GM18519 (cell line): ENCODE results near the gene PPP1R14C.
"Not testable (repeated sequence)": the region's sequence is repeated elsewhere in the genome, so short reads cannot be mapped to it uniquely, and the experiment has no call there.

Source experiments
- ATAC-seq: cut with Tn5 transposase; IDR thresholded peaks from one replicate; pipeline ENCODE4 v1.9.1; 2021; ENCODE audit warnings: mild to moderate bottlenecking, moderate library complexity; ENCODE audit not compliant: unreplicated experiment, low FRiP score

Gene PPP1R14C

GRCh38 chr6:150187433-150187832, 44.6 kb downstream of the PPP1R14C start:
- ATAC-seq: not testable (repeated sequence)

- ATAC-seq: no peak
Observed at GRCh38 chr6:150189122-150189521, 46.3 kb downstream of the PPP1R14C start.

GRCh38 chr6:150191809-150192208, 49.0 kb downstream of the PPP1R14C start:
- ATAC-seq: no peak

GRCh38 chr6:150194195-150194594, 51.4 kb downstream of the PPP1R14C start:
- ATAC-seq: no peak

- no peak for ATAC-seq
Observed at GRCh38 chr6:150195996-150196417, 53.2 kb downstream of the PPP1R14C start.

GRCh38 chr6:150196942-150197745, 54.3 kb downstream of the PPP1R14C start:
- no peak for ATAC-seq

GRCh38 chr6:150198532-150198931, 55.7 kb downstream of the PPP1R14C start:
- ATAC-seq: no peak

- ATAC-seq: no peak
Observed at GRCh38 chr6:150199241-150199640, 56.4 kb downstream of the PPP1R14C start.

- ATAC-seq: no peak
Observed at GRCh38 chr6:150200428-150201100, 57.7 kb downstream of the PPP1R14C start.

GRCh38 chr6:150201285-150201684, 58.4 kb downstream of the PPP1R14C start:
- ATAC-seq: no peak

GRCh38 chr6:150201772-150202329, 59.0 kb downstream of the PPP1R14C start:
- ATAC-seq: no peak

GRCh38 chr6:150202404-150202803, 59.6 kb downstream of the PPP1R14C start:
- ATAC-seq: no peak

GRCh38 chr6:150202934-150203333, 60.1 kb downstream of the PPP1R14C start:
- no peak for ATAC-seq

GRCh38 chr6:150203378-150203777, 60.5 kb downstream of the PPP1R14C start:
- no peak for ATAC-seq

GRCh38 chr6:150203871-150204545, 61.2 kb downstream of the PPP1R14C start:
- ATAC-seq: no peak

- ATAC-seq: no peak
Observed at GRCh38 chr6:150204705-150205472, 62.0 kb downstream of the PPP1R14C start.

GRCh38 chr6:150207931-150208570, 65.2 kb downstream of the PPP1R14C start:
- ATAC-seq: no peak

GRCh38 chr6:150208611-150209352, 65.9 kb downstream of the PPP1R14C start:
- no peak for ATAC-seq

- no peak for ATAC-seq
Observed at GRCh38 chr6:150209415-150209814, 66.6 kb downstream of the PPP1R14C start.
